GM12872 (cell line): Measurements from ENCODE around the gene KDM4C.

ENCODE experiments used
- TF ChIP-seq, protein P1 (sequence below): IDR thresholded peaks from 3 replicates; pipeline ENCODE4 v1.5.1; 2011; ENCODE audit warnings: low read depth, mild to moderate bottlenecking, low read length, moderate library complexity; ENCODE audit not compliant: insufficient read depth

The KDM4C gene

DNA sequence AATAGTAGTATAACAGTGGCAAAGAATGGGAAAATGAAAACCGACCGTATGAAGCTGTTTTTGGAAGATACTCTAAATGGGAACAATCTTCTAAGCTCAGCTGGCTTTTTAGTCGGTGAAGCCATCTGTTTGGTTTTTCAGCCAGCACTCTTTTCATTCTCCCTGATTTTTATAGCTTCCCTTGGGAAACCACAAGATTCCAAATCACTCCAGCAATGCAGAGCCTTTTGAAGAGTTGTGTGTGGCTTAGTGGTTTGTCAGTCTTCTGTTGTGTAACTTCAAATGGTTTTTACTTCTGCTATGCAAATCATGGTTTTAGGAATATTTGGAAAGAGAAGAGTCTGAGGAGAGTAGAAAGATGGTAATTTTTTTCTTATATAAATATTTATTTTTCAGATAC lies 180.7 kb downstream of the KDM4C start:
- TF ChIP-seq, protein P1, sequence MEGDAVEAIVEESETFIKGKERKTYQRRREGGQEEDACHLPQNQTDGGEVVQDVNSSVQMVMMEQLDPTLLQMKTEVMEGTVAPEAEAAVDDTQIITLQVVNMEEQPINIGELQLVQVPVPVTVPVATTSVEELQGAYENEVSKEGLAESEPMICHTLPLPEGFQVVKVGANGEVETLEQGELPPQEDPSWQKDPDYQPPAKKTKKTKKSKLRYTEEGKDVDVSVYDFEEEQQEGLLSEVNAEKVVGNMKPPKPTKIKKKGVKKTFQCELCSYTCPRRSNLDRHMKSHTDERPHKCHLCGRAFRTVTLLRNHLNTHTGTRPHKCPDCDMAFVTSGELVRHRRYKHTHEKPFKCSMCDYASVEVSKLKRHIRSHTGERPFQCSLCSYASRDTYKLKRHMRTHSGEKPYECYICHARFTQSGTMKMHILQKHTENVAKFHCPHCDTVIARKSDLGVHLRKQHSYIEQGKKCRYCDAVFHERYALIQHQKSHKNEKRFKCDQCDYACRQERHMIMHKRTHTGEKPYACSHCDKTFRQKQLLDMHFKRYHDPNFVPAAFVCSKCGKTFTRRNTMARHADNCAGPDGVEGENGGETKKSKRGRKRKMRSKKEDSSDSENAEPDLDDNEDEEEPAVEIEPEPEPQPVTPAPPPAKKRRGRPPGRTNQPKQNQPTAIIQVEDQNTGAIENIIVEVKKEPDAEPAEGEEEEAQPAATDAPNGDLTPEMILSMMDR = no peak

DNA sequence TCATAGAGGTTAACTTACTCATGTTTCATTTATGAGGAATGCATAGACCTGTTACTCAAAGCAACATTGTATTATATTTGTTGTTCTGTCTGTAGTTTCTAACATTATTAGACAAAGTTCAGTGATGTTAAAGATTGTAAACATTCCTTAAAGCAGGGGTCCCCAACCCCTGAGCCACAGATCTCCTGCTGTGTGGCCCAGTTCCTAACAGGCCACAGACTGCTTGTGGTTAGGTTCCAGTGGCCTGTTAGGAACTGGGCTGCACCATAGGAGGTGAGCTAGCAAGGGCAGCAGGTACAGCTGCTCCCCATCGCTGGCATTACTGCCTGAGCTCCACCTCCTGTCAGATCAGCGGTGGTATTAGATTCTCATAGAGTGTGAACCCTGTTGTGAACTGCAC lies 181.1 kb downstream of the KDM4C start:
- TF ChIP-seq, protein P1 = no peak

DNA sequence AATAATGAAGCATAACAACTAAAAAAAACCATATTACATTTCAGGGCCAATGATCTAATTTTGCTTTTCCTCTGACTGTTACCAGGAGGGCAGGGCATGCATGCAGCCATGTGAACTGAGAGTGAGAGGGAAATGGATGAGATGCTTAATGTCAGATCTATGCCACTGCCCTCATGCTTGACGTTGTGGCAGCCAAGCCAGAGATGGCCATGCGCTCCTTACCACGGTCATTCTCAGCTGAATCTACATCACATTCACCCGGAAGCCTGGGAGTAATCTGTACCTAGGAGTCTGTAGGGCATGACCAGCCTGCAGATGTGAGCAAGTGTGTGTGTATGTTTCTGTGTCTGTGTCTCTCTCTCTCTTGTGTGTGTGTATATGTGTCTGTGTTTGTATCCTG lies 183.7 kb downstream of the KDM4C start:
- TF ChIP-seq, protein P1 = no peak

DNA sequence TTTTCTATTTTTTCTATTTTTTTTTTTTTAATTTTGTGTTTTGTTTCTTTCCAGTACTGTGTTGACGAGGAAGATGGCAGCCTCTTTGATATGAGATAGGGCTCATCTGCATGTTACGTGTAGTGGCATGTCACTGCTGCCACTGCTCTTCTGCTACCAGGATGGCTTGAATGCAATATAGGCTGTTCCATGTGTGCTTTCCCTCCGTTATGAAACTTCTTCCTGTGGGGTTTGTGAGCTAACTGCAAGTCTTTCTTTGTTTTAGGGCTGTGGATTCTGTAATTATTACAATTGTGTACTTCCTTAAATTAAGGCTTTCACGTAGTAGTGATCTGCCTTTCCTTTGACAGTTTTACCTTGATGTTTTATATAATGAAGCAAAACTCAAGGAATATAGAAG lies 184.6 kb downstream of the KDM4C start:
- TF ChIP-seq, protein P1 = no peak

DNA sequence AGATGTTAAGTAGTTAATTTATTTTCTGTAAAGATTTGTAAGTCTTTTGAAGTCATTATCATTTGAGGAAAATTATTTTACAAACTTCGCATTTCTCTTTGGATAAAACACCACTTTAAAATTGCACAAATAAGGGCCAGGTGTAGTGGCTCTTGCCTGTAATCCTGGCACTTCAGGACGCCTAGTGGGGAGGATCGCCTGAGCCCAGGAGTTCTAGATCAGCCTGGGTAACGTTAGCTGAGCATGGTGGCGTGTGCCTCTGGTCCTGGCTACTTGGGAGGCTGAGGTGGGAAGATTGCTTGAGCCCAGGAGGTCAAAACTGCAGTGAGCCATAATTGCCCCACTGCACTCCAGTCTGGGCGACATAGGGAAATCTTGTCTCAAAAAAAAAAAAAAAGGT lies 185.5 kb downstream of the KDM4C start:
- TF ChIP-seq, protein P1 = no peak

DNA sequence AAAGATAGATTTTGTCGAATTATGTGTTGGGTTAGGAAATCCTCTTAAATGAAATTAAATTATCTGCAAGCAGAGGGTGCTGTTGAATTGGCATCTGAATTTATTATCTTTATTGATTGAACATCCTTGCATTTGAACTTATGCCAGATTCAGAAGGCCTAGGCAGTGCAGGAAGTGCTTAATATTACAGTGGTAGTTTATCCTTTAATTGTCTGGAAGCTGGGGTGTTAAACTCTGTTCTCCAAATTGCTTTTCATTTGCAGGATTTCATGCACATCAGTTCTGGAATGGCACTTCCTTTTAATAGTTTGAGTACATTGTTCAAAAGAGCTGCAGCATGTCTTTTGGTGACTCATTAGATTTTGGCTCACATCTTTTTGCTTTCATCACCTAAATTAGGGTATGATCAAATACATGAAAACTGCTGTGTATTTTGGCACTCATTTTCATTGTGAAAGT lies 186.3 kb downstream of the KDM4C start:
- TF ChIP-seq, protein P1 = no peak

DNA sequence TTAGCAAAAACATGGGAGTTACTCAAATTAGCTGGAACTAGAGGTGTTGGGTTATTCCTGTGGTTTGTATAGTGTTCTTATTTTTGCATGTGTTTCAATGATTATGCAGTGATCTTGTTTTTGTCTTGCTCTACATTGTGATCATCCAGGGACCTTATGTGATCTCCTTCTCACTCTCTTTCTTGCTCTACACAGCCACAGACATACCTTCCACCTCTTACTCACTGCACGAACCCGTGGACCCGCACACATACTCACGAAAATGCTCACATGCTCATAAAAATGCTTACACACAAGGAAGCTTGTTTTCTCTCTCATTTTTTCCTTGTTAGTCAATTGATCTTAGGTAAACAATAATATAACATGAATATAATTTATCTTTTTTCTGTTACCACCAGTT lies 187.1 kb downstream of the KDM4C start:
- TF ChIP-seq, protein P1 = no peak

DNA sequence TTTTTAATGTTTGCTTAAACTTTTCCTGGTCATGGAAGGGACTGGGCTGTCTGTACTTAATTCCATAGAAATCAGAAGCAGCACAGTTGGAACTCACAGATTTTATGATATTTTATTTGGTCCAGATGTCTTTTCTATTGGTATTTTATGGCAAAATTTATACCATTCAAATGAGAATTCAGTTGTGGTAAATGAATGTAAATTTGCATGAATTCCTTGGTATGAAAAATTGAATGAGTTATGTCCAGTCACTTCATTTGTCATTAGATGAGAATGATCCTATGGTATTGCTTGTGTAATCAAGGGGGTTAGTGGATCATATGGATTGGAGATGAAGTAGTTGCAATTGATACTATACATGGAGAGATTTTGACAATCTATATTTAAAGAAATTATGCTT lies 188.0 kb downstream of the KDM4C start:
- TF ChIP-seq, protein P1 = no peak
